Pericardium fibroblast (primary cell): ENCODE results near the gene NAA11. TPM values are rescaled to one million over a fixed set of nuclear protein-coding genes. Genes with fewer than 3 reads are reported as not detected.

ENCODE experiments used
- total RNA-seq: library from RNA; depleted of rRNA; stranded (reverse); fragments of >200 nt; gene quantifications from 2 replicates; pipeline ENCODE4 v1.2.3, GENCODE V29; 2015

Gene NAA11
- total RNA-seq, result not detected in 2 replicates

DNA sequence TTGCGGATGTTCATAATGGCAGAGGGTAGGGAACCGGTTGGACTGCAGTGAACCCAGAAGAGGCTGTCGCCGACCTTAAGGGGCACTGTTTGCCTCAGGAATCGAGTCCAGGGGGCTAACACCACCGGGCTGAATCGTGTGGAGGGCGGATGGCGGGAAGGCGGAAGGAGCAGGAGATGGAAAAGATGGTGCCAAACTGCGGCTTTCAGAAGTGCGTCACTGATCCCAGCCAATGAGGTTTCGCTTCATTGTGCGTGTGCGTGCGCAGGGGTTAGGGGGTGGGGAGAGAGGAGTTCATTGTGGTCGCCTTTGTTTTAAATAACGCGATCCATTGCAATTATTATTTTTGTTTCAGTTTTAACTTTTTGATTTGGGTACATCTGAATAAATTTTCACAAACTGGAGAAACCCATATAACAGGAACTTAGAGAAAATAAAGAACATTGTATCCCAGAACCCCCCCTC lies at the start of gene NAA11:
Gene NAA11 (minus strand): TSS at position 198 of the 465 bp plus-strand sequence. CDS start 184 bp downstream, at position 14.

Other genes starting within 250 kb of the NAA11 start
- gene GK2, start 82.2 kb upstream of the NAA11 start, total RNA-seq, result not detected in 2 replicates